Panc1 (cell line): ENCODE data around the gene TPM4.

Source experiments
- CTCF ChIP-seq: fragments of 450-650 bp; IDR thresholded peaks from 2 replicates; pipeline ENCODE4 v1.5.1; 2017; ENCODE audit warnings: mild to moderate bottlenecking
- POLR2AphosphoS5 ChIP-seq: IDR thresholded peaks from 2 replicates; pipeline ENCODE4 v1.6.1; 2012; ENCODE audit warnings: mild to moderate bottlenecking, low read depth, low read length, moderate library complexity
- TCF7L2 ChIP-seq: IDR thresholded peaks from 2 replicates; pipeline ENCODE4 v1.6.1; 2011; ENCODE audit warnings: mild to moderate bottlenecking, low read depth, low read length, inconsistent platforms

DNA sequence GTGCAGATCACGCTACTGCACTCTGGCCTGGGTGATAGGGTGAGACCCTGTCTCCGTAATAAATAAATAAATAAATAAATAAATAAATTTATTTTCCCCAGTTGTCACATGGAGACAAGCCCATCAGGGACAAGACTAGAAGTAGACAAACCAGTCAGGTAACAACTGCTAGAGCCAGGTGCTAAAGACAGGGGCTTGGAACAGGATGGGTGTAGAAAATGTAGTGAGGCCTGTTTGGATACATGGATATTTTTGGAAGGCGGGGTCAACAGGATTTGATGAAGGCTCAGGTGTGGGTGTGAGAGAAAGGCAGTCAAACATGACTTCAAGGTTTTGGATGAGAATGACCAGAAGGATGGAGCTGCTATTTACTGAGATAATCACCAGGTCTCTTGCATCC lies 27.7 kb upstream of the TPM4 start:
- TF ChIP-seq CTCF (no peak), POLR2AphosphoS5 (no peak), TCF7L2 (no peak)
